Loucy (cell line): ENCODE measurements around the gene NEK4.

ENCODE experiments used
- H2AFZ ChIP-seq: fragments of 200-600 bp; sonication (generic); 2 replicates; pipeline ENCODE4 v1.6.0; 2016; ENCODE audit warnings: antibody characterized with exemption, mild to moderate bottlenecking, low read length, moderate library complexity
- H3F3A ChIP-seq: fragments of 200-600 bp; 2 replicates; pipeline ENCODE4 v1.6.0; 2016; ENCODE audit warnings: antibody characterized with exemption, low read depth, mild to moderate bottlenecking
- H3K27me3 ChIP-seq: fragments of 200-600 bp; sonication (generic); 2 replicates; pipeline ENCODE4 v1.6.1; 2014; ENCODE audit warnings: low read length, mild to moderate bottlenecking; ENCODE audit not compliant: insufficient read depth, poor library complexity, severe bottlenecking
- H3K36me3 ChIP-seq: fragments of 200-600 bp; sonication (generic); 2 replicates; pipeline ENCODE4 v1.6.1; 2016; ENCODE audit warnings: low read length; ENCODE audit not compliant: insufficient read depth
- H3K4me1 ChIP-seq: fragments of 200-600 bp; sonication (generic); 2 replicates; pipeline ENCODE4 v1.5.1; 2014; ENCODE audit warnings: low read length, mild to moderate bottlenecking; ENCODE audit not compliant: insufficient read depth, poor library complexity, severe bottlenecking
- H3K4me2 ChIP-seq: fragments of 200-600 bp; sonication (generic); 2 replicates; pipeline ENCODE4 v1.6.0; 2014; ENCODE audit warnings: antibody characterized with exemption, low read length, low read depth, mild to moderate bottlenecking; ENCODE audit not compliant: poor library complexity, severe bottlenecking
- H3K4me3 ChIP-seq: fragments of 200-600 bp; sonication (generic); 2 replicates; pipeline ENCODE4 v1.5.1; 2014; ENCODE audit warnings: low read length, mild to moderate bottlenecking, mixed read lengths; ENCODE audit not compliant: poor library complexity, severe bottlenecking
- H3K79me2 ChIP-seq: fragments of 200-600 bp; sonication (generic); 2 replicates; pipeline ENCODE4 v1.6.1; 2014; ENCODE audit warnings: low read length; ENCODE audit not compliant: insufficient read depth
- H3K9ac ChIP-seq: fragments of 200-600 bp; sonication (generic); 2 replicates; pipeline ENCODE4 v1.6.0; 2014; ENCODE audit warnings: mild to moderate bottlenecking, low read depth, low read length, moderate library complexity; ENCODE audit not compliant: poor library complexity, severe bottlenecking
- H3K9me2 ChIP-seq: fragments of 200-600 bp; sonication (generic); replicated peaks from 2 replicates; pipeline ENCODE4 v1.6.1; 2016; ENCODE audit warnings: low read depth, low read length, mixed read lengths
- H3K9me3 ChIP-seq: fragments of 200-600 bp; sonication (generic); 2 replicates; pipeline ENCODE4 v1.6.1; 2014; ENCODE audit warnings: mild to moderate bottlenecking, antibody characterized with exemption, low read length, low read depth; ENCODE audit not compliant: insufficient read depth
- H4K20me1 ChIP-seq: fragments of 200-600 bp; sonication (generic); 2 replicates; pipeline ENCODE4 v1.6.0; 2014; ENCODE audit warnings: antibody characterized with exemption, low read length, mild to moderate bottlenecking; ENCODE audit not compliant: insufficient read depth, poor library complexity, severe bottlenecking
- EZH2phosphoT487 ChIP-seq: fragments of 200-600 bp; IDR thresholded peaks from 2 replicates; pipeline ENCODE4 v1.6.1; 2018; ENCODE audit warnings: antibody characterized with exemption, mild to moderate bottlenecking, moderate library complexity, borderline replicate concordance
- TF ChIP-seq, protein P1 (sequence below): fragments of 200-600 bp; sonication (generic); conservative IDR thresholded peaks from 2 replicates; pipeline ENCODE4 v1.5.1; 2014; ENCODE audit warnings: mild to moderate bottlenecking, antibody characterized with exemption, low read length

NEK4 gene

DNA sequence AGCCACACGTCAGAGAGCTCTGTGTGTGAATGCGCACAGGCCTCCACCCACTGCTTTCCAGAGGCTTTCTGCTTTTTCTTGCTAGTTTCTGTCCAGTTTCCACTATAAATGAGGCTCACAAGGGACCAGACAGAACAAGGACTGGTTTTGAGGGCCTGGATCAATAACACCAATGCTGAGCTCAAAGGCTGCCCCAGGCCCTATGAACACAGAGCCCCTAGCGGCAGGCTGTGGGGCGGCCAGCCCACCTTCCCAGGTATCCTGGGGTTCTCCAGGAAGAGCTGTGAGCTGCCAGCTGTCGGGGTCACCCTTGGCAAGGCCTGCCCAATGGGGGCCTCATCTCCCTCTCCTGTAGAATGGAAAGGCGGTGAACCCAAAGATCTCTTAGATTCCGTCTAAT lies 21.7 kb upstream of the NEK4 start:
- Histone ChIP-seq H3K9me3 (no peaks in the 10 kb centered on the region), H3K36me3 (no peaks in the 10 kb centered on the region), H3K4me2 (no peak overlapping the region), H3K9me2 (no peaks in the 10 kb centered on the region), H3K79me2 (no peaks in the 10 kb centered on the region), H3K4me1 (no peaks in the 10 kb centered on the region), H3K9ac (no peak overlapping the region), H3K27me3 (no peaks in the 10 kb centered on the region), H3K4me3 (no peak overlapping the region), H2AFZ (no peak overlapping the region), H4K20me1 (no peaks in the 10 kb centered on the region), H3F3A (no peaks in the 10 kb centered on the region)
- TF ChIP-seq EZH2phosphoT487, result no peak
- TF ChIP-seq, protein P1, sequence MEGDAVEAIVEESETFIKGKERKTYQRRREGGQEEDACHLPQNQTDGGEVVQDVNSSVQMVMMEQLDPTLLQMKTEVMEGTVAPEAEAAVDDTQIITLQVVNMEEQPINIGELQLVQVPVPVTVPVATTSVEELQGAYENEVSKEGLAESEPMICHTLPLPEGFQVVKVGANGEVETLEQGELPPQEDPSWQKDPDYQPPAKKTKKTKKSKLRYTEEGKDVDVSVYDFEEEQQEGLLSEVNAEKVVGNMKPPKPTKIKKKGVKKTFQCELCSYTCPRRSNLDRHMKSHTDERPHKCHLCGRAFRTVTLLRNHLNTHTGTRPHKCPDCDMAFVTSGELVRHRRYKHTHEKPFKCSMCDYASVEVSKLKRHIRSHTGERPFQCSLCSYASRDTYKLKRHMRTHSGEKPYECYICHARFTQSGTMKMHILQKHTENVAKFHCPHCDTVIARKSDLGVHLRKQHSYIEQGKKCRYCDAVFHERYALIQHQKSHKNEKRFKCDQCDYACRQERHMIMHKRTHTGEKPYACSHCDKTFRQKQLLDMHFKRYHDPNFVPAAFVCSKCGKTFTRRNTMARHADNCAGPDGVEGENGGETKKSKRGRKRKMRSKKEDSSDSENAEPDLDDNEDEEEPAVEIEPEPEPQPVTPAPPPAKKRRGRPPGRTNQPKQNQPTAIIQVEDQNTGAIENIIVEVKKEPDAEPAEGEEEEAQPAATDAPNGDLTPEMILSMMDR, result no peak

DNA sequence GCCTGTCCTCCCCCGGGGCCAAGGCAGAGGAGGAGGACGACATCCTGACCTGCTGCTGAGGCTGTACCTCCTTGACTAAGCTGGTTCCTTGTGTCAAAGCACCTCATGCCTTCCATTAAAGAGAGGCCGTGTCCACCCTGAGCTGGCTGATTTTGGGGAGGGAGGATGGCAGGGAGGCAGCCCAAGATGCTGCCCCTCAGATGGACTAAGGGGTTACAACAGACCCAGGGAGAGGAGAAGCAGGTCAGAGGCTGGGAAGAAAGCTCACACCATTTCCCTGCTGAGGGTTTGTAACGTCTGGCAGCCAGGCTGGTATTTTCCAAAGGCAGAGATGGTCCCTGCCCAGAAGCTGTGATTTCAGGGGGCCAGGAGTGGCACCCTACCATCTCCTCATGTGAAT lies 21.2 kb upstream of the NEK4 start:
- no peaks in the 10 kb centered on the region for H3K9me3 ChIP-seq
- H3F3A ChIP-seq, result no peaks in the 10 kb centered on the region
- H3K4me3 ChIP-seq, result no peak overlapping the region
- no peaks in the 10 kb centered on the region for H3K79me2 ChIP-seq
- H4K20me1 ChIP-seq, result no peaks in the 10 kb centered on the region
- no peak overlapping the region for H3K9ac ChIP-seq
- H3K27me3 ChIP-seq, result no peaks in the 10 kb centered on the region
- no peak overlapping the region for H2AFZ ChIP-seq
- TF ChIP-seq EZH2phosphoT487, result no peak
- TF ChIP-seq, protein P1, result no peak
- H3K4me2 ChIP-seq, result no peak overlapping the region
- no peaks in the 10 kb centered on the region for H3K4me1 ChIP-seq
- H3K9me2 ChIP-seq, result no peaks in the 10 kb centered on the region
- H3K36me3 ChIP-seq, result no peaks in the 10 kb centered on the region

DNA sequence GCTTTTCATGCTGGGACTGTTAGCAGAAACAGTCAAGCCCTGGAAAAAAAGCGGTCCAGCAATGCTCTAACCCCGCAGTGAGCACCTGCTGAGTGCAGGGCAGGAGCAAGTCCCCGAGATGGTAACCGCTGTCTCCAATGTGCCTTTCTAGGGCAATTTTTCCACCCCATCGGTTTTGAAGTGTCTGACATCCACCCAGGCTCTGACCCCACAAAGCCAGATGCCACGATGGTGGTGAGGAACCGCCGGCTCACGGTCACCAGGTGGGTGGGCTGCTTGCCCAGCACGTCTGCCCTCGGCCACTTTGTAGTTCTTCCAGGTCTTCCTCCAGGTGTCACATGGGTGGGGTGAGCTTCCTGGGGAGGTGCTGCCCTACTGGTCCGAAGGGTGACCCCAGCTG lies 20.6 kb upstream of the NEK4 start:
- no peak overlapping the region for H2AFZ ChIP-seq
- H3K4me2 ChIP-seq, result no peak overlapping the region
- H4K20me1 ChIP-seq, result no peaks in the 10 kb centered on the region
- no peaks in the 10 kb centered on the region for H3K9me3 ChIP-seq
- no peaks in the 10 kb centered on the region for H3K4me1 ChIP-seq
- no peak overlapping the region for H3K9ac ChIP-seq
- no peaks in the 10 kb centered on the region for H3K36me3 ChIP-seq
- no peaks in the 10 kb centered on the region for H3K27me3 ChIP-seq
- H3K79me2 ChIP-seq, result no peaks in the 10 kb centered on the region
- TF ChIP-seq EZH2phosphoT487, result no peak
- TF ChIP-seq, protein P1, result no peak
- H3K9me2 ChIP-seq, result no peaks in the 10 kb centered on the region
- H3F3A ChIP-seq, result no peaks in the 10 kb centered on the region
- H3K4me3 ChIP-seq, result no peak overlapping the region
